AG10803 (cell line): ENCODE results near the gene SLC29A4.

ENCODE experiments used
- DNase-seq: peaks from one replicate; pipeline ENCODE4 v3.0.0; 2010; ENCODE audit warnings: low read depth
- H3K4me3 ChIP-seq: 2 replicates; pipeline ENCODE4 v1.5.1; 2011; ENCODE audit warnings: mild to moderate bottlenecking, low read length, control low read depth
- CTCF ChIP-seq: conservative IDR thresholded peaks from 2 replicates; pipeline ENCODE4 v1.5.1; 2011; ENCODE audit warnings: mild to moderate bottlenecking, low read length, control low read depth, inconsistent platforms

SLC29A4 gene

GRCh38 chr7:5324961-5325360, 42.2 kb downstream of the SLC29A4 start:
- no peak for TF ChIP-seq CTCF
- DNase-seq = no peak
- H3K4me3 ChIP-seq = no peak overlapping the region

DNA sequence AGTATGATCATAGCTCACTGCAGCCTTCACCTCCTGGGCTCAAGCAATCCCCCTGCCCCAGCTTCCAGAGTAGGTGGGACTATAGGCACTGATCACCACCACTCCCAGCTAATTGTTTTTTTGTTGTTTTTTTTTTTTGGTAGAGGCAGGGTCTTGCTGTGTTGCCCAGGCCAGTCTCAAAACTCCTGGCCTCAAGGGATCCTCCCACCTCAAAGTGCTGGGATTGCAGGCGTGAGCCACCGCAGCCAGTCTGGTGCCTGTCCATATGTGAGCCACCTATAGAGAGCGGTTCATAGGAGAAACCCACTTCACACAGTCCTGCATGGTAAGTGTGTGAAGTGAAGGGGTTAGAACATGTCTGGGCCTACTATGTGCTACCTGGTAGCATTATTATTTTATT, 47.5 kb downstream of the SLC29A4 start:
- TF ChIP-seq CTCF = no peak
- no peak for DNase-seq
- no peak overlapping the region for H3K4me3 ChIP-seq

DNA sequence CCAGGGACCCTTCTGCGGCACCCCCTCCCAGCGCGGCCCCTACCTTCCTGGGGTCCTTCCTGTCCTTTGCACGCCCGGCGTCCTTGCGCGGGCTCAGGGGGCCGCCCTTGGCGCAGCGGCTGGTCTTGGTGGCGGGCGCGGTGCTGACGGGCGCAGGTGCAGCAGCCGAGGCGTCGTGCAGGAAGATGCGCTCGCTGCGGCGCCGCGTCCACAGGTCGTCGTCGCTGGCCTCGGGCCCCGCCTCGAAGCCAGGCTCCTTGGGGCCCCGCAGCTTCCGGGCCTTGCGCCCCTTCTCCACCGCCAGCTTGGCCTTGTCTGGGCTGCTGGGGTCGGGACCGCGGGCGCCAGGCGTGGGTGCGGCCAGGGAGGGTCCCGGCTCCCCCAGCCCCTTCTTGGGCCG, 49.8 kb downstream of the SLC29A4 start:
- TF ChIP-seq CTCF = no peak
- DNase-seq = no peak
- H3K4me3 ChIP-seq = no peak overlapping the region

GRCh38 chr7:5333121-5334045, 50.6 kb downstream of the SLC29A4 start:
- DNase-seq = no peak
- no peak overlapping the region for H3K4me3 ChIP-seq
- TF ChIP-seq CTCF = no peak

- no peak for DNase-seq
- H3K4me3 ChIP-seq = no peak overlapping the region
- TF ChIP-seq CTCF = no peak
Measured at GRCh38 chr7:5334671-5335070, 51.9 kb downstream of the SLC29A4 start.

- H3K4me3 ChIP-seq = no peak overlapping the region
- no peak for DNase-seq
- TF ChIP-seq CTCF = no peak
Measured at GRCh38 chr7:5337047-5337446, 54.3 kb downstream of the SLC29A4 start.

DNA sequence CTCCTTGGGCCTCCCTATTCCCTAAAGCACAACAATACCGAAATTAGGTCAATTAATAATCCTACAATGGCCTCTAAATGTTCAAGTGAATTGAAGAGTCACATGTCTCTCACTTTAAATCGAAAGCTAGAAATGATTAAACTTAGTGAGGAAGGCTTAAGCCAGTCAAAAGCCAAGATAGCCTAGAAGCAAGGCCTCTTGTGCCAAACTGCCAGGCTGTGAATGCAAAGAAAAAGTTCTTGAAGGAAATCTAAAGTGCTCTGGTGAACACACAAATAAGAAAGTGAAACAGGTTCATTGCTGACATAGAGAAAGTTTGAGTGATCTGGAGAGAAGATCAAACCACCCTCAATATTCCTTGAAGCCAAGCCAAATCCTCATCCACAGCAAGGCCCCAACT, 57.2 kb downstream of the SLC29A4 start:
- no peak for TF ChIP-seq CTCF
- H3K4me3 ChIP-seq = no peak overlapping the region
- DNase-seq = no peak
